H9 (cell line): ENCODE data around the gene PARP6. TPM values are rescaled to one million over a fixed set of nuclear protein-coding genes. Genes with fewer than 3 reads are reported as not detected.
A peak's percentile ranks its signal among the peaks of the same experiment; 100 is the strongest.

Experiments used
- DNase-seq: peaks from one replicate; pipeline ENCODE4 v3.0.0-alpha.2; 2017
- H2AFZ ChIP-seq: one replicate; pipeline ENCODE4 v1.6.1; 2013; ENCODE audit warnings: mild to moderate bottlenecking, low read length, control low read depth, moderate library complexity
- H2AK5ac ChIP-seq: 2 replicates; pipeline ENCODE4 v1.6.1; 2013; ENCODE audit warnings: low read length, control low read depth, mixed read lengths; ENCODE audit not compliant: insufficient read length
- H2BK120ac ChIP-seq: one replicate; pipeline ENCODE4 v1.6.1; 2013; ENCODE audit warnings: low read depth, mild to moderate bottlenecking, low read length, control low read depth, inconsistent platforms; ENCODE audit not compliant: poor library complexity, severe bottlenecking
- H2BK12ac ChIP-seq: 2 replicates; pipeline ENCODE4 v1.6.1; 2013; ENCODE audit warnings: low read length, control low read depth, mixed read lengths, low read depth; ENCODE audit not compliant: insufficient read length
- H2BK15ac ChIP-seq: 2 replicates; pipeline ENCODE4 v1.6.1; 2013; ENCODE audit warnings: low read depth, low read length, control low read depth
- H2BK20ac ChIP-seq: one replicate; pipeline ENCODE4 v1.6.1; 2013; ENCODE audit warnings: low read depth, mild to moderate bottlenecking, low read length, control low read depth, inconsistent platforms; ENCODE audit not compliant: poor library complexity, severe bottlenecking
- H2BK5ac ChIP-seq: 2 replicates; pipeline ENCODE4 v1.6.1; 2013; ENCODE audit warnings: low read length, control low read depth, mixed read lengths; ENCODE audit not compliant: insufficient read length
- H3K14ac ChIP-seq: 2 replicates; pipeline ENCODE4 v1.6.1; 2013; ENCODE audit warnings: low read length, control low read depth; ENCODE audit not compliant: insufficient read depth
- H3K18ac ChIP-seq: 2 replicates; pipeline ENCODE4 v1.6.1; 2013; ENCODE audit warnings: low read depth, mild to moderate bottlenecking, mixed read lengths, low read length, control low read depth; ENCODE audit not compliant: insufficient read length
- H3K23ac ChIP-seq: 2 replicates; pipeline ENCODE4 v1.6.1; 2013; ENCODE audit warnings: low read length, control low read depth, mixed read lengths, low read depth; ENCODE audit not compliant: insufficient read length
- H3K23me2 ChIP-seq: 2 replicates; pipeline ENCODE4 v1.6.1; 2013; ENCODE audit warnings: low read depth, mild to moderate bottlenecking, mixed read lengths, low read length, control low read depth; ENCODE audit not compliant: insufficient read length, poor library complexity, severe bottlenecking
- H3K27ac ChIP-seq: 2 replicates; pipeline ENCODE4 v1.5.1; 2013; ENCODE audit warnings: low read length, control low read depth, mixed read lengths, low read depth; ENCODE audit not compliant: insufficient read length
- H3K27me3 ChIP-seq: 2 replicates; pipeline ENCODE4 v1.6.1; 2013; ENCODE audit warnings: low read length, control low read depth, inconsistent platforms; ENCODE audit not compliant: insufficient read depth
- H3K4ac ChIP-seq: 2 replicates; pipeline ENCODE4 v1.6.1; 2013; ENCODE audit warnings: low read depth, mild to moderate bottlenecking, control low read depth, inconsistent platforms, low read length, moderate library complexity
- H3K4me1 ChIP-seq: 2 replicates; pipeline ENCODE4 v1.6.1; 2013; ENCODE audit warnings: low read length, control low read depth, inconsistent platforms; ENCODE audit not compliant: insufficient read depth
- H3K4me2 ChIP-seq: 2 replicates; pipeline ENCODE4 v1.6.1; 2013; ENCODE audit warnings: low read length, control low read depth, mixed read lengths; ENCODE audit not compliant: insufficient read length, insufficient read depth
- H3K56ac ChIP-seq: 2 replicates; pipeline ENCODE4 v1.6.1; 2013; ENCODE audit warnings: low read depth, mild to moderate bottlenecking, mixed read lengths, low read length, control low read depth; ENCODE audit not compliant: insufficient read length
- H3K79me1 ChIP-seq: 2 replicates; pipeline ENCODE4 v1.6.1; 2013; ENCODE audit warnings: low read depth, mild to moderate bottlenecking, moderate library complexity, low read length, control low read depth, inconsistent platforms; ENCODE audit not compliant: insufficient read depth, poor library complexity, severe bottlenecking
- H3K79me2 ChIP-seq: 2 replicates; pipeline ENCODE4 v1.6.1; 2013; ENCODE audit warnings: low read length, control low read depth, inconsistent platforms; ENCODE audit not compliant: insufficient read depth
- H3K9ac ChIP-seq: 2 replicates; pipeline ENCODE4 v1.6.1; 2013; ENCODE audit warnings: low read length, control low read depth, mixed read lengths; ENCODE audit not compliant: insufficient read length; ENCODE audit errors: extremely low read depth
- H3K9me3 ChIP-seq: one replicate; pipeline ENCODE4 v1.6.1; 2013; ENCODE audit warnings: low read depth, low read length, inconsistent platforms; ENCODE audit not compliant: control insufficient read depth
- H3T11ph ChIP-seq: one replicate; pipeline ENCODE4 v1.6.1; 2013; ENCODE audit warnings: mild to moderate bottlenecking, low read length, control low read depth, inconsistent platforms
- H4K20me1 ChIP-seq: one replicate; pipeline ENCODE4 v1.6.1; 2013; ENCODE audit not compliant: control insufficient read depth, insufficient read length, insufficient read depth
- H4K5ac ChIP-seq: 2 replicates; pipeline ENCODE4 v1.6.1; 2013; ENCODE audit warnings: low read depth, mild to moderate bottlenecking, mixed read lengths, low read length, control low read depth; ENCODE audit not compliant: insufficient read length
- H4K8ac ChIP-seq: replicated peaks from 2 replicates; pipeline ENCODE4 v1.6.1; 2013; ENCODE audit warnings: low read length, control low read depth, mixed read lengths, low read depth; ENCODE audit not compliant: insufficient read length
- H4K91ac ChIP-seq: 2 replicates; pipeline ENCODE4 v1.6.1; 2013; ENCODE audit warnings: low read depth, mild to moderate bottlenecking, moderate library complexity, mixed read lengths, low read length, control low read depth; ENCODE audit not compliant: insufficient read length
- H3K27ac Mint-ChIP-seq, 3 experiments: 2 replicates in 2 of 3; 3 replicates in 1 of 3; pipeline ENCODE4 v1.8.0; 2020 to 2021; ENCODE audit warnings: mixed read lengths in 3 of 3, mild to moderate bottlenecking in 1 of 3, moderate library complexity in 1 of 3
- H3K27me3 Mint-ChIP-seq: 2 replicates; pipeline ENCODE4 v1.8.0; 2021; ENCODE audit warnings: low read depth, mild to moderate bottlenecking, moderate library complexity, mixed read lengths
- H3K36me3 Mint-ChIP-seq, 3 experiments: 2 replicates in 2 of 3; 3 replicates in 1 of 3; pipeline ENCODE4 v1.8.0; 2020 to 2021; ENCODE audit warnings: low read depth in 3 of 3, mixed read lengths in 3 of 3; ENCODE audit not compliant: insufficient read depth in 1 of 3
- H3K4me1 Mint-ChIP-seq, 2 experiments: 2 replicates each; pipeline ENCODE4 v1.8.0; 2020; ENCODE audit warnings: mixed read lengths in 2 of 2
- H3K4me3 Mint-ChIP-seq, 2 experiments: 2 replicates in 1 of 2; 3 replicates in 1 of 2; pipeline ENCODE4 v1.8.0; 2020 to 2021; ENCODE audit warnings: mild to moderate bottlenecking in 2 of 2, mixed read lengths in 2 of 2, moderate library complexity in 1 of 2
- H3K9me3 Mint-ChIP-seq, 2 experiments: 2 replicates in 1 of 2; 3 replicates in 1 of 2; pipeline ENCODE4 v1.8.0; 2020; ENCODE audit warnings: mild to moderate bottlenecking in 2 of 2, mixed read lengths in 2 of 2, moderate library complexity in 1 of 2
- CTCF ChIP-seq: fragments of 200-600 bp; sonication (generic); conservative IDR thresholded peaks from 3 replicates; pipeline ENCODE4 v1.8.0; 2021; ENCODE audit warnings: antibody characterized with exemption, mild to moderate bottlenecking
- WGBS: extraction: QIAGEN DNeasy Blood & Tissue Kit; methylation state at CpG from one replicate; pipeline ENCODE4 v1.1.7; 2013; ENCODE audit warnings: missing lambda C conversion rate, low lambda C conversion rate, mixed read lengths; ENCODE audit not compliant: insufficient read length; ENCODE audit errors: extremely low coverage; 5-methylcytosine and 5-hydroxymethylcytosine counted together
- total RNA-seq: library from RNA; stranded (reverse); gene quantifications from 2 replicates; pipeline ENCODE4 v1.2.1, GENCODE V29; 2021

Gene PARP6
- total RNA-seq, 1 experiment from 2014 or later: 54.4 TPM

GRCh38 chr15:72231066-72231832 is 41.1 kb downstream of the PARP6 start, which contains the start of gene PKM:
Gene PKM, minus strand, starts transcription at chr15:72231190. Its CDS starts 12,093 bp downstream, at chr15:72219097.
- Histone ChIP-seq H4K8ac (peak within 1 kb of the TSS; percentile 78), H3K9me3 (no peaks in the 10 kb centered on the region), H3K14ac (peak within 1 kb of the TSS; percentile 94), H3K23me2 (peaks cover 24% of the 10 kb centered on the region), H3K27ac (peak within 1 kb of the TSS; percentile 32), H3K79me2 (peaks cover 37% of the 10 kb centered on the region; the same call in 1 of the 2 replicates), H2BK120ac (no peak within 1 kb of the TSS), H2BK5ac (peak within 1 kb of the TSS; percentile 89), H4K20me1 (no peaks in the 10 kb centered on the region), H3K9ac (peak within 1 kb of the TSS; percentile 98), H3K23ac (no peak within 1 kb of the TSS), H3T11ph (no peak within 1 kb of the TSS), H3K18ac (peak within 1 kb of the TSS; percentile 96), H2AFZ (no peak within 1 kb of the TSS), H3K56ac (peak within 1 kb of the TSS; percentile 71), H2BK15ac (no peak within 1 kb of the TSS), H2BK20ac (no peak within 1 kb of the TSS), H3K4me1 (peaks cover 13% of the 10 kb centered on the region; the same call in 1 of the 2 replicates), H3K4ac (peak within 1 kb of the TSS; percentile 40; the same call in 1 of the 2 replicates), H3K79me1 (no peaks in the 10 kb centered on the region), H4K91ac (no peak within 1 kb of the TSS), H4K5ac (no peak within 1 kb of the TSS), H3K27me3 (no peaks in the 10 kb centered on the region), H3K4me2 (peak within 1 kb of the TSS; percentile 98), H2BK12ac (no peak within 1 kb of the TSS), H2AK5ac (no peak within 1 kb of the TSS)
- no peaks in the 10 kb centered on the region; a peak in 2 of 5 replicates for H3K9me3 Mint-ChIP-seq
- H3K4me1 Mint-ChIP-seq: peaks cover 38 to 43% of the 10 kb centered on the region in 2 experiments
- H3K36me3 Mint-ChIP-seq: peaks cover 0 to 19% (median 14%) of the 10 kb centered on the region in 3 experiments; a peak in 5 of 7 replicates
- H3K4me3 Mint-ChIP-seq: peak within 1 kb of the TSS; percentile 97 to 99
- peaks cover 41% of the 10 kb centered on the region for H3K27me3 Mint-ChIP-seq
- TF ChIP-seq CTCF: no peak
- WGBS: no CpG with 5 or more reads among the region's 67 CpGs
- peak; percentile 99 for DNase-seq
- peak within 1 kb of the TSS; percentile 94 to 99 (median 96) for H3K27ac Mint-ChIP-seq
